Right renal pelvis (tissue), 4 donors: ENCODE results near the gene DCAF16. TPM values are rescaled to one million over a fixed set of nuclear protein-coding genes. Genes with fewer than 3 reads are reported as not detected.

ENCODE experiments used
- DNase-seq, 4 donors: peaks; one replicate each; pipeline ENCODE4 v3.0.0-alpha.2; 2013; ENCODE audit warnings: low read depth in 4 of 4, low spot score in 3 of 4, missing footprints in 1 of 4
- polyA plus RNA-seq, 4 donors: library from polyadenylated mRNA; unstranded; fragments of 120-200 nt; gene quantifications; one replicate each; pipeline ENCODE4 v1.2.1, GENCODE V29; 2013; ENCODE audit not compliant: insufficient read length in 4 of 4

The DCAF16 gene
- polyA plus RNA-seq, 4 donors, result 40.2 to 54.4 (median 51.9) TPM

DNA sequence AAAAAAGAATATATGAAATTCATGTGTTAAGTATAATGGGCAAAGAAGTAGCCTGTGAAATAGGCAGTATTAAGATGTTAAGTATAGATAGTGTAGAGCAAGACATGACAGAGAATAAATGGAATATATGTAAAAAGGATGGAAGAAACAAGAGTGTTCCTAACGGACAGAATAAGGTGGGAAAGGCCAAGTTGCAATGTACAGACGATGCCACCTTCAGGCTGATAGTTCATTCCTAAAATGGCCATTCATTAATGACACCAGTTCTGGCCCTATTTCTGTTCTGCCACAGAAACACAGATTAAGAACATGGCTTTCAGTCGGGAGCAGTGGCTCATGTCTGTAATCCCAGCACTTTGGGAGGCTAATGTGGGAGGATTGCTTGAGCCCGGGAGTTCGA lies 24.7 kb downstream of the DCAF16 start:
- DNase-seq, result no peak

DNA sequence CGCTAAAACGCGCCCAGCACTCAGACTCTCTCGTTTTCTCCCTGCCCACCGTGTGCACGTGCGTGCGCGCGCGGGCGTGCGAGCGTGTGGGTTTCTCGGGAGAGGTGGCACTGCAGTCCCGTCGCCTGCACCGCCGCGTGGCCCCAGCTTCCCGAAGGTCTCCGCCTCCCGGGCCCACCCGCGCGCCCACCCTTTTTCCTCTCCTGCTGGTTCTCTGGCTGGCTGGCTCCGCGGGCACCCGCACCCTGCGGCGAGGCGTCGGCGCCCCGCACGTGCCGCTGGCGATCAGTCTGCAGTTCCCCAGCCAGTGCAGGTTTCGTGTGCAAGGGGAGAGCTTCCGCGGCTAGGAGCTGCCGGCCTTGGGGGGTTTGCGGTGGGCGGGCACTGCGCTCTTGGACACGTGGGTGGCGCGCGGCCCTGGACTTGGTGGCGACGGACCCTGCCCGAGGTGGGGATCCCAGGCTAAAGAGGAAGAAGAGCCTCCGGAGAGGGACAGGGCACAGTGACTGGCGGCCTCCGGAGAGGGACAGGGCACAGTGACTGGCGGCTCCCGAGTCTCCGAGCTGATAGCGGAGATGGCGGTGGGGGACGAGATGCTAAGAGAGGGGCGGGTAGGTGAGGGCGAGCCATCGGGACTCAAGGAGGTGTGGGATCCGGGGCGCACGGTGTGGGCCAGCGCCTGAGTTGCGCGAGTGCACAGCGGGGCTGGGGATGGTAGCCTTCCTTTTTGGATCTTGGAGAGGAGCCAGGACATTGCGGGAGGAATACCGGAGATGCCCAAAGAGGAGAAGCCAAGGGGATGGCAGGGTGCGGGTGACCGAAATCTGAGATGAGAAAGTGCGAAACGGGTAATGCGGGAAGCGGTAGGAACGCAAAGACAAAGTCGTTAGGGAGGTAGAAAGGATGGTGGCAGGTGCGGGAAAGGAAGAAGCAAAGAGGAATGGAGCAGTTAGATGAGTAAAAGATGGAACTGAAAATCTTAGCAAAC lies 29.0 kb downstream of the DCAF16 start, which contains the start of gene FAM184B:
TSS of gene FAM184B (minus strand) at position 322 of the 988 bp plus-strand sequence. CDS start 322 bp downstream, outside the sequence.
- DNase-seq, result no peak

DNA sequence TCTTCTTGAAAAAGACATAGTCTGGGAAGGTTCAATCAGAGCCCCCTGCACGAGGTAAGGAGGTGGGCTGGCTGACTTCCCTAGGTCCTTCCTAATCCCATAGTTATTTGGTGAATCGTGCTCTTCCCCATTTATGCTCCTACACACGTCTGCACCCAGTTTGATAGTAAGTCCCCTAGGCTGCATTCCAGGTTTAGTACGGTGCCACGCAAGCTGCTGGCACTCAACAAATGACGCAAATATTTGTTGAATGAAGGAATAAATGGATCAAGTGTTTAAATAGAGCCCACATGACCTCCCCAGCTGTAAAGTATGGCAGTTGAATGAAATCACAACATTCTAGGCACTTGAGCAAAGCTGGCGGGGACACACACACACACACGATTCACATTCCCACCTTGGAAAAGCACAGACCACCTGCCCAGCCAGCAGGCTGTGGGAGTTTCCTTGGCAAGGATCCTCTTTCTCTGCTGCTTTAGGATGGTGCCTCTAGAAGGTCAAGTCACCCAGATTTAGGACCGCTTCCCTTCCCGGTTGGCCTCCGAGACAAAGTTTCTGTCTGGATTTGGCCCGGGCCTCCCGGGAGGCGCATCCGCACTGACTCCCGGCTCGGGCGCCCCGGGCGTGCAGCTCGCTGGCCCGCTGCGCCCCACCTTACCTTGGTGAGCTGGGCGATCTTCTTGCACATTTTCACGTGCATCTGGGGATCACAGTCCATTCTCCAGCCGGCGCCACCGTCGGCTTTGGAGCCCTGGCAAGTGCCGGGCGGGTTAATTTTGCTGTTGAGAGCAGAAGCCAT lies 29.9 kb downstream of the DCAF16 start:
- no peak for DNase-seq

DNA sequence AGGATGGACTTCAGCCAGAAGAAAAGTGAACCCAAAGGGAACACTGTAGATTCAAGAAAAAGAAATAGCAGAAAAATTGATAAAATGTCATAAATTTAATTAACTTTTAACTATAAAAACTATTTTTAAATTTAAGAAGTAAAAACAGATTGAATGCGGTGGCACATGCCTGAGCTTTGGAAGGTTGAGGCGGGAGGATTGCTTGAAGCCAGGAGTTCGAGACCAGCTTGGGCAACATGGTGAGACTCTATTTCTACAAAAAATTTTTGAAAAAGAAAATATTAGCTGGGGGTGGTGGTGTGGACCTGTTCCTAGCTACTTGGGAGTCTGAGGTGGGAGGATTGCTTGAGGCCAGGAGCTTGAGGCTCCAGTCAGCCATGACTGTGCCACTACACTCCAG lies 32.1 kb downstream of the DCAF16 start:
- no peak for DNase-seq

DNA sequence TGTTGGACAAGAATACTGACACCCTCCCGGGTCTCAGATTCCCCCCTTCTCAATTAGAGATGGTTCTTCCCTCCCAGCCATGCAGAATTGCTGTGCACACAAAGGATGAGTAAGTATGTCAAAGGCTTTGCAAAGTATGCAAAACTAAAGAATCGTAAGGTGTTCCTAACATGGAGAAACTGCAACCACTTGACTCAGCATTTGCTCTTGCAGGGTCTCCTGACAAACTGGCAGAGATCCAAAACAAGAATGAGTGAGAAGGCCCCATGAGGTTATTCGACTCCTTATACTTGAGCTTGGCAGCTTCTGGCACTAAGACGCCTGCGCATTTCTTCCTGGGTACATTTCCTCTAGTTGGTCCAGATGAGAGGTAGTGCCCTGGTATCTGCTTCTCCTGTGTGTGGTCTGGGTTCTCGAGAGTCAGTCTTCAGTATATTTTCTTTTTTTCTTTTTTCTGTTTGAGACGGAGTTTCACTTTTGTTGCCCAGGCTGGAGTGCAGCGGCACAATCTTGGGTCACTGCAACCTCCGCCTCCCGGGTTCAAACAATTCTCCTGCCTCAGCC lies 37.3 kb downstream of the DCAF16 start:
- no peak for DNase-seq

DNA sequence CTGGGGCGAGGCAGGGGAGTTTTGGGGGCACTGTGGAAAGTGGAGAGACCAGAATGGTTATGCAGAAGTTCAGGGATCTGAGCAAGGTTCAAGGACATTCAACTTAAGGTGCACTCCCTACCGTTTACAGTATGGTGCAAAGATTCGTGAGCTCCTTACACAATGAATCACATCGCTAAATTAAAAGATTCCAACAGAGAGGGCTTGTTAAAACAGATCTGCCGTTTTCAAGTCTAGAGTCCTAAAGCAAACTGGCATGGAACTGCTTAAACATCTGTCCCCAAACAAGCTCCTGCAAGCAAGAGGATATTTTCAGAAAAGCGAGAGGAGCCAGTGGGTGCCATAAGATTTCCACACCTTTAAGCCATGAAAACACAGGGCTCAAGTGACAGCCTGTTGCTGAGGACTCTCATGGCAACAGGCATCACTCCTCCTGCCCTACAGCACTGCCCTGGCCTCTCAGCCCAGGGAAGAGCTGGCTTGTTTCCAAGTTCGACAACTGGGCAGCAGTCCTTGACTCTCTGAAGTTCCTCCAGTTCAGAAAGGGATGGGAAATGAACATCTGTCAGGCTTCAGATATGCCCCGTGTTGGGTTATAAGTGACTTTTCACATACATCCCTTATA lies 39.2 kb downstream of the DCAF16 start:
- DNase-seq, result no peak

DNA sequence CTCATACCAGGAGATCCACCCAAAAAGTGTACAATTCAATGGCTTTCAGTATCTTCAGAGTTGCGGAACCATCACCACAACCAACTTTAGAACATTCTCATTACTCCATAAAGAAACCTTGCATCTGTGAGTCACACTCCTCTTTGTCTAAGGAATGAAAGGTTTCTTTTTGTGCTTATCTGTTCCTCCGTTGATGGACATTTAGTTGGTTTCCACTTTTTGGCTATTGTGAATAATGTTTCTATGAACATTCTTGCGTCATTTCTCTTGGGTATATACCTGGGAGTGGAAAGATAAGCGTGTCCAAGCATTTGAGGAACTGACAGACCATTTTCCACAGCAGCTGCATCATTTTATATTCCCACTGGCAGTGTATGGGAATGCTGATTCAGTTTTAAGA lies 39.7 kb downstream of the DCAF16 start:
- DNase-seq, result no peak

DNA sequence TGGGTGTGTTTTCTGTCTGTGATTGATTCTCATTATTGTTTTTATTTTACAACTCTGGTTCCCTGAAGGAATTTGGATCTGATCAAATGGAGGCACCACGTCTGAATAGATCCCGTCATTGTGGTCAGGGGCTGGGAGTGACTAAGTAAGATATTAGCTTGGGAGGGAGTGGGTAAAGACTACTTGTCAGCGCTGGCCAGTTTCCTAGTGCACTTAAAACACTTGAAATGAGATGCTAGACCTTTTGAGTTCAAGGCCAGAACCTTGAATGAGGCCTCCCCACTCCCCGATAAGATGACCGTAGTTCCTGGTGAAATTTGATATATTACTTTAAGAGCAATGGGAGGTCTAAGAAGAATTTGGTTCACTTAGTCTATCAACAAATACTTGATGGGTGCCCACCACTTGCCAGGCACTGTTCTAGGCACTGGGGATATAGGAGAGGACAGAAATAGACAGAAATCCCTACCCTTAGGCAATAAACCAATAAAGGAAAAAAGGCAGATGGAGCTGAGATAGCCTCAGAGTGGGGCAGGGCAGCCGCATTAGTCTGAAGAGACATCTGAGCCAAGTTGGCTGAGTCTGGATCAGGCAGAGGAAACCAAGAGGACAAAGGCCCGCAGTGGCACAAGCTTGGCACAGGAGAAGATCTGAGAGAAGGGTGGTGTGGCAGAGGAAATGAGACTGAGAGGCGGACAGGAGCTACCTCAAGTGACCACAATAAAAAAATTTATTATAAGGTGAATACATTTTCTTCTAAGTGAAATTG lies 41.0 kb downstream of the DCAF16 start:
- DNase-seq, result no peak

DNA sequence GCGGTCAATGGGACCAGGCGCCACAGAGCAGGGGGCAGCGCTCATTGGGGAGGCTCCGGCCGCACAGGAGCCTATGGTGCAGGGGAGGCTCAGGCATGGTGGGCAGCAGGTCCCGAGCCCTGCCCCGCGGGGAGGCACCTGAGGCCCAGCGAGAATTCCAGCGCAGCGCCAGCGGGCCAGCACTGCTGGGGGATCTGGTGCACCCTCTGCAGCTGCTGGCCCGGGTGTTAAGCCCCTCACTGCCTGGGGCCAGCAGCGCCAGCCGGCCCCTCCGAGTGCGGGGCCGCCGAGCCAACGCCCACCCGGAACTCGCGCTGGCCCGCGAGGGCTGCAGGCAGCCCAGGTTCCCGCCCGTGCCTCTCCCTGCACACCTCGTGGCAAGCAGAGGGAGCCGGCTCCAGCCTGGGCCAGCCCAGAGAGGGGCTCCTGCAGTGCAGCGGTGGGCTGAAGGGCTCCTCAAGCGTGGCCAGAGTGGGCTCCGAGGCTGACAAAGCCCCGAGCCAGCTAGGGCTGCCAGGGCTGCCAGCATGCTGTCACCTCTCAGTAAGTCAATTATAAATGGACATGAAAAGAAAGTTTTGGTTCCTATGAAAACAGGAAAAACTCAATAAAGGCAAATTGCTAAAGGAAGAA lies 43.6 kb downstream of the DCAF16 start:
- DNase-seq, result no peak

DNA sequence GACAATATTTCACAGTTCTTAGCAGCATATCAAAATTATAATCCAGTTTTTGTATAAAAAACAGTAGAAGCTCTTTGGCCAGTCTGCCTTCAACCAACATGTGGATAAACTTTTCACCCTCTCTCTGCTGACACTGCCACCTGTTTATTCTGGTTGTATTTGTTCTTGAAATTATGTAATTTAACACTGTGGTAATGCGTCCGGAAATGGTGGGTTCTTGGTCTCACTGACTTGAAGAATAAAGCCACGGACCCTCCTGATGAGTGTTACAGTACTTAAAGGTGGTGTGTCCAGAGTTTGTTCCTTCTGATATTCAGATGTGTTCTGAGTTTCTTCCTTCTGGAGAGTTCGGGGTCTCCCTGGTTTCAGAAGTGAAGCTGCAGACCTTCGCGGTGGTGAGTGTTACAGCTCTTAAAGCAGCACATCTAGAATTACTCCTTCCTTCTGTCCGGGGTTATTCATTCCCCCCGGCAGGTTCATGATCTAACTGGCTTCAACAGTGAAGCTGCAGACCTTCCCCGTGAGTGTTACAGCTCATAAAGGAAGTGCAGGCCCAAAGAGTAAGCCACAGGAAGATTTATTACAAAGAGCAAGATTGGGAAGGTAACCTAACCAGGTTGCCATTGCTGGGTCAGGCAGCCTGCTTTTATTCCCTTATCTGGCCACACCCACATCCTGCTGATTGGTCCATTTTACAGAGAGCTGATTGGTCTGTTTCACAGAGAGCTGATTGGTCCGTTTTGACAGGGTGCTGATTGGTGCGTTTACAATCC lies 44.9 kb downstream of the DCAF16 start:
- DNase-seq, result no peak

DNA sequence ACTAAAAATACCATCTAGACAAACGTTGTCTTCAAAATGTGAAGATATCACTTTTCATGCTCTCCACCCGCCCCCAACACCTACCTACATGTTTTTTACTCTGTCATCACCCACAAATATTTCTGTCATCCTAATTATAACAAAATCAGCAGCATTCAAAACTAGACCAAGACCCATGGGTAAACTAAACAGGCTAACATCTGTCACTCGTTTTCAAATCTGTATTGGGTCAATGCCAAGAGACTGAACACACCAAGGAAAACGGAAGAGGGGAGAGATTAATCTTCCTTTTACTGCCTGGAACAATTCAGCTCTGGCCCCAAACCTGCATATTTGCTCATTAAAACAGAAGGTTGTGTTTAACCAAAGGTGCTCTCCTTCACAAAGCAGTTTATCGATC lies 46.6 kb downstream of the DCAF16 start:
- DNase-seq, result no peak

DNA sequence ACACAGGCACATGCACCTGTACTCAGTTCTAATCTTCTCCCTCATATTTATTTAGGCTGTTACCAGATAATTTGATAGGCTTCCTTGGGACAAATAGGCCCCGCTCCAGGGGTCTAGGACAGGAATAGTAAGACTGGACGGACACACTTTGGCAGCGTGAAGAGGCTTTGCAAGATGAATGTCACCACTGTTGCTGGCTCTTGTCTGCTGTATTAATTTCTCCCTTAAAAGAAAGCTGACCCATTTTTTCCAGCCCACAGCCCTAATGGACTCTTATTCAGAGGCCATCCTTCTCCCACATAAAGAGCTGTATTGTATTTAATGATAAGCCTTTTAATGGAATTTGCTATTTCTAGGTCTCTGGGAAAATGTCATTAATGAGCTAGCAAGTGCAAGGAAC lies 47.1 kb downstream of the DCAF16 start:
- DNase-seq, result no peak

DNA sequence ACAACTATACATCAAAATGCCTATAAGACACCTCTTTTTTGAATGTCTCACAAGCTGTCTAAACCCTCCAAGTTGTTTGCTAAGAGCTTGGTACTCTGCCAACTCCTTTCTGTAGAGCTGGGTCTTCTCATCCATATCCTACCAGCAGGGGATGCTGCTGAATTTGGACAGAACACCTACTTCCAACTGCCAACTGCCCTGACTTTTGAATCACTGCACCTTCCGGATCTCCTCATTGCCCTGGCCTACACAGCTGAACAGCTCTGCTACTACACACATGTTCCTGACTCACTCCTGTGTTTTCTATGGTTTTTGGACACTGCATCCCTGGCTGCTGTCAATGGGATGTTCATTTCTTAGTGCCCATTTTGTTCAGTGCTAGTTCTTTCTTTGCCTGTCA lies 47.8 kb downstream of the DCAF16 start:
- DNase-seq, result no peak

DNA sequence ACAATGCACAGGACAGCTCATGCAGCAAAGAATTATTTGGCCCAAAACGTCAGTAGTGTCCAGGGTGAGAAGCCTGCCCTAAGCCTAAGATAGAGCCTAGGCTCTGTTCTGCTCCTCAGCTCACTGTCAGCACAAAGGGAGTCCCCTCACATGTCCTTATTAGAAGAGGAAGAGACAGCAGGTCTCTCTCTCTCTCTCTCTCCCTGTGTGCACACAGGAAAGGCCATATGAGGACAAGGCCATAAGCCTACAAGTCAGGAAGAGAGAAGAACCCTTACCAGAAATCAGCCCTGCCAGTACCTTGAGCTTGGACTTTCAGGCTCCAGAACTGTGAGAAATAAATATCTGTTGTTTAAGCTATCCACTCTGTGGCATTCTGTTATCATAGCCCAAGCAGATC lies 49.5 kb downstream of the DCAF16 start:
- no peak for DNase-seq

DNA sequence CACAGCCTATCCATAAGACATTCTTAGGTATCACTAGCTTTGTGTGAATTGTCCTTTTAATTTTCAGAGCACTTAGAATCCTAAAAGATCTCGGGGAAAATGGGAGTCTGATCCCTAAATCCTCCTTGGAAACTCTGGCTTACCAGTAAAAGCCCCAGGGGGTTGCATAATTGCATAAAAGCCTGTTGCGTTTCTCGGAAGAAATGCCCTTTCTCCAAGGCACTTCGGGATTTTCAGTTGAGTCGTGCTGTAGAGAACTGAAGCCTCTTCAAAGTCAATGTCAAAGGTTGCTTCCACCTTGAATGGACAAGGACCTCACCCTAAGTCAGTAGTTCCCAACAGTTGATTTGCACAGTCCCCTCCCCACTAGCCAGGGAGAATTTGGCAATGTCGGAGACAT lies 49.9 kb downstream of the DCAF16 start:
- no peak for DNase-seq

DNA sequence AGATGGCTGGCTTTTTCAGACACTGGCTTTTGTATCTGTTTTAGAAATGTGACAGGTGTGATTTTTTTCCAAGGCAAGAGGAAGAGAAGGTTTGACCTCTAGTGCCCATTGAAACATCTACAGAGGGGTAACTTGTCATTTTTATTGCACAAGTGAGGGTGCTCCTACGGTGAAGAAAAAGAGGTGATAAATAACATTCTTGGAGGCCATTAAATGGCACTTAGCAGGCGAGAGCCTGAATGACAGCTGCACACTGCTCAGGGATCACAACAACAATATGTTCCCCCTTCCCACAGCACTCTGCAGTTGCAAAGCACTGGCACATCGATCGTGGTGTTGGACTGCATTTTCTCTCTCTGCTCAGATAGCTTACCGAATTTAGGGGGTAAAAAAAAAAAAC lies 52.1 kb downstream of the DCAF16 start:
- DNase-seq, result no peak

DNA sequence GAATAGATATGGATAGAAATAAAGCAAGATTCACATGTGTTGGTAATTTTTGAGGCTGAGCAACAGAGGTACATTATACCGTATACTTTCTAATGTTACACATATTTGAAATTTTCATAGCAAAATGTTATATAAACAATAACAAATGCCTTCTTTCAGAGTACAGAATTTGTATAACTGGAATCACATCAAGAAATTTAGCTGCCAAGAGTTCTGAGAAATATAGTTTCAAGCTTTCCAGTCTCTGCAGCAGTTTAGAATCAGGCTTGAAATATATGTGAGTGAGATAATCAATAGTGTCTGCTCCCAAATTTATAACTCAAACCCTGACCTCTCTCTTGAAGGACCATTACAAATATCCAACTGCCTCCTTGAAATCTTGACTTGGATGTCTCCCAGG lies 52.9 kb downstream of the DCAF16 start:
- DNase-seq, result no peak

DNA sequence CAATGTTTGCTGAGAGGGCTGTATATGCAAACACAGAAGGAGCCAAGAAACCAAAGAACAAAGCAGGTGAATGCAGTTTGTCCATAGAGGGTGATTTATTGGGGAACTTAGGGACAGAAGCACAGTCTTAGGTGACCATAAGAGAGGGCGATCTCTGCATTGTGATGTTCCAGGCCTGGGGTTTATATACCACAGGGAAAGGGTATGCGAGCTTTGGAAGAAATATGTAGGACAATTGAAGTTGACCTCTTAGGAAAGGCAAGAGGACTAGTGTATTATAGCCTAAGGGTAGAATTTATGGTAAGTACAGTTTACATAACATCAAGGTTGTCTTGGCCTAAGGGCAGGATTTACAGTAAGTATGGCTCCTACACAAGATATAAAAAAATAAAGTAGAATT lies 56.9 kb downstream of the DCAF16 start:
- DNase-seq, result no peak
